ENCODE data around the gene GSK3A. TPM values are rescaled to one million over a fixed set of nuclear protein-coding genes. Genes with fewer than 3 reads are reported as not detected.
A peak's percentile ranks its signal among the peaks of the same experiment; 100 is the strongest.

The GSK3A gene
- total and polyA plus RNA-seq, 2 of the 4 experiments (the other 2 are of a cell fraction): 8.1 to 43.3 TPM

- TF ChIP-seq RCOR1 (IDR thresholded peaks at IDR 0.05; ENCODE audit: insufficient replicate concordance, low read length): no peak
- peak; percentile 93 for TF ChIP-seq SMC3 (IDR thresholded peaks at IDR 0.05; ENCODE audit: low read depth, low read length)
Observed at GRCh38 chr19:42246143-42246921, 3.9 kb upstream of the GSK3A start (continued).

GRCh38 chr19:42245231-42245630 lies 2.8 kb upstream of the GSK3A start:
- Histone ChIP-seq H3K9me3 (ENCODE audit: control insufficient read depth, insufficient read depth, low read length) (no peaks in the 10 kb centered on the region), H3K4ac (ENCODE audit: low read depth, low read length) (peak overlapping the region; percentile 47; the same call in 1 of the 2 replicates), H2BK5ac (ENCODE audit: low read depth, low read length, poor library complexity, severe bottlenecking) (peak overlapping the region; percentile 12), H2AK5ac (ENCODE audit: low read depth, low read length) (peak overlapping the region; percentile 76), H2BK20ac (ENCODE audit: low read depth, low read length) (no peak overlapping the region), H4K5ac (ENCODE audit: low read depth, low read length) (0 out of 2 replicates have a peak overlapping the region, but pooled peaks have one; percentile 3), H4K20me1 (ENCODE audit: insufficient read depth, low read length) (peaks cover 23% of the 10 kb centered on the region), H3K4me3 (ENCODE audit: insufficient read depth, low read depth, low read length) (no peak overlapping the region), H4K91ac (ENCODE audit: insufficient read depth, low read depth, low read length) (no peak overlapping the region), H3K14ac (replicated peaks; ENCODE audit: low read depth, low read length) (no peak overlapping the region), H3K27ac (ENCODE audit: insufficient read depth, low read length) (peak overlapping the region; percentile 29), H3K79me1 (ENCODE audit: low read depth in 1 of 2, low read length in 2 of 2) (peaks cover 11 to 57% of the 10 kb centered on the region in 2 experiments), H3K56ac (ENCODE audit: extremely low read depth, insufficient read depth, low read length) (no peak overlapping the region), H3K18ac (ENCODE audit: low read depth, low read length) (no peak overlapping the region), H2AK9ac (replicated peaks; ENCODE audit: low read depth, low read length, poor library complexity) (peak overlapping the region; percentile 90), H3K9me1 (ENCODE audit: insufficient read depth, low read length) (no peaks in the 10 kb centered on the region; the same call in 1 of the 2 replicates), H3K4me2 (ENCODE audit: low read depth, low read length) (no peak overlapping the region), H2BK15ac (ENCODE audit: low read depth, low read length) (peak overlapping the region; percentile 2; the same call in 1 of the 3 replicates), H3K9ac (ENCODE audit: low read depth, low read length) (0 out of 2 replicates have a peak overlapping the region, but pooled peaks have one; percentile 12), H3K36me3 (ENCODE audit: control insufficient read depth, insufficient read depth, low read length) (peaks cover 15% of the 10 kb centered on the region), H3K27me3 (ENCODE audit: control insufficient read depth, insufficient read depth, low read length) (no peaks in the 10 kb centered on the region), H4K8ac (ENCODE audit: low read depth in 2 of 2, low read length in 2 of 2) (peak overlapping the region; percentile 27 to 36; a peak in 3 of 4 replicates), H2BK120ac (ENCODE audit: low read depth, low read length) (no peak overlapping the region), H3K23ac (ENCODE audit: low read depth, low read length) (0 out of 2 replicates have a peak overlapping the region, but pooled peaks have one; percentile 13), H3K4me1 (ENCODE audit: control insufficient read depth, insufficient read depth, low read length) (peaks cover 8% of the 10 kb centered on the region), H2AFZ (replicated peaks; ENCODE audit: low read length, poor library complexity) (peak overlapping the region; percentile 92)
- WGBS, 2 experiments (ENCODE audit: extremely low coverage in 2 of 2, insufficient read length in 1 of 2): no CpG with 5 or more reads among the region's 10 CpGs
- BruUV-seq (replicated peaks): no TSS peak
- dilution Hi-C loops (cut with HindIII; ENCODE audit: low sequenced_read_pairs, unreplicated experiment) (no loop called here), in situ Hi-C loops (cut with MboI; ENCODE audit: low sequenced_read_pairs) (no loop called here), intact Hi-C loops (cut with micrococcal nuclease) (no loop called here)
- DNase-seq (no peak), ATAC-seq (ENCODE audit: low read depth) (no peak)
- ChIA-PET POLR2A (ENCODE audit: unreplicated experiment) (no interaction called here), CTCF (interaction anchor here (0.9 to 5.0 kb wide), 2 partner anchors 25 to 34 kb away, joined by 3 to 29 read pairs; no protein-coding TSS in a partner anchor)
- TF ChIP-seq NFE2L2 (IDR thresholded peaks at IDR 0.05; ENCODE audit: low read depth, low read length): no peak
- no peak for TF ChIP-seq RFX5 (IDR thresholded peaks at IDR 0.05; ENCODE audit: low read depth, low read length)
- TF ChIP-seq MAZ (IDR thresholded peaks at IDR 0.05; ENCODE audit: borderline replicate concordance, low read depth, low read length): no peak
- no peak for TF ChIP-seq CHD1 (IDR thresholded peaks at IDR 0.05; ENCODE audit: low read depth, low read length)
- no peak for TF ChIP-seq MXI1 (IDR thresholded peaks at IDR 0.05; ENCODE audit: borderline replicate concordance, low read depth, low read length)
- TF ChIP-seq RCOR1 (IDR thresholded peaks at IDR 0.05; ENCODE audit: insufficient replicate concordance, low read length): no peak
- no peak for TF ChIP-seq POLR2A (IDR thresholded peaks at IDR 0.05; ENCODE audit: low read depth, low read length)
- TF ChIP-seq CEBPB (IDR thresholded peaks at IDR 0.05; ENCODE audit: low read depth, low read length): no peak
- TF ChIP-seq FOS (IDR thresholded peaks at IDR 0.05; ENCODE audit: low read depth, low read length): no peak
- TF ChIP-seq, protein P1, sequence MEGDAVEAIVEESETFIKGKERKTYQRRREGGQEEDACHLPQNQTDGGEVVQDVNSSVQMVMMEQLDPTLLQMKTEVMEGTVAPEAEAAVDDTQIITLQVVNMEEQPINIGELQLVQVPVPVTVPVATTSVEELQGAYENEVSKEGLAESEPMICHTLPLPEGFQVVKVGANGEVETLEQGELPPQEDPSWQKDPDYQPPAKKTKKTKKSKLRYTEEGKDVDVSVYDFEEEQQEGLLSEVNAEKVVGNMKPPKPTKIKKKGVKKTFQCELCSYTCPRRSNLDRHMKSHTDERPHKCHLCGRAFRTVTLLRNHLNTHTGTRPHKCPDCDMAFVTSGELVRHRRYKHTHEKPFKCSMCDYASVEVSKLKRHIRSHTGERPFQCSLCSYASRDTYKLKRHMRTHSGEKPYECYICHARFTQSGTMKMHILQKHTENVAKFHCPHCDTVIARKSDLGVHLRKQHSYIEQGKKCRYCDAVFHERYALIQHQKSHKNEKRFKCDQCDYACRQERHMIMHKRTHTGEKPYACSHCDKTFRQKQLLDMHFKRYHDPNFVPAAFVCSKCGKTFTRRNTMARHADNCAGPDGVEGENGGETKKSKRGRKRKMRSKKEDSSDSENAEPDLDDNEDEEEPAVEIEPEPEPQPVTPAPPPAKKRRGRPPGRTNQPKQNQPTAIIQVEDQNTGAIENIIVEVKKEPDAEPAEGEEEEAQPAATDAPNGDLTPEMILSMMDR (conservative IDR thresholded peaks at IDR 0.05; ENCODE audit: low read depth, low read length): no peak
- no peak for TF ChIP-seq SMC3 (IDR thresholded peaks at IDR 0.05; ENCODE audit: low read depth, low read length)
- no peak for TF ChIP-seq RAD21 (IDR thresholded peaks at IDR 0.05; ENCODE audit: low read length)
- no peak for TF ChIP-seq ELK1 (IDR thresholded peaks at IDR 0.05; ENCODE audit: borderline replicate concordance, low read depth, low read length)

All from IMR-90 (cell line).